Measurements from ENCODE around the gene KDM8. TPM values are rescaled to one million over a fixed set of nuclear protein-coding genes. Genes with fewer than 3 reads are reported as not detected.

The KDM8 gene
- total and polyA plus RNA-seq, 7 donors = 2.2 to 7.8 (median 3.5) TPM

- no peaks in the 10 kb centered on the region for H3K9me3 ChIP-seq
- intact Hi-C loops (cut with DNase I) = loop anchor here in 1 of 2 donors (10.0 kb wide), 1 partner anchor 218 kb away; no protein-coding TSS in a partner anchor
- no peaks in the 10 kb centered on the region for H3K27me3 ChIP-seq (ENCODE audit: insufficient read depth in 3 of 3, low read length in 2 of 3)
- H3K4me1 ChIP-seq = peaks cover 9% of the 10 kb centered on the region
- DNase-seq (no peak), ATAC-seq (no peak)
- no peak for TF ChIP-seq CTCF (IDR thresholded peaks at IDR 0.05)
- no peak overlapping the region for H3K4me3 ChIP-seq
- peak overlapping the region; percentile 58 for H3K27ac ChIP-seq
- peaks cover 0 to 23% of the 10 kb centered on the region in 2 donors for H3K36me3 ChIP-seq (ENCODE audit: insufficient read depth in 1 of 2, low read depth in 1 of 2)
- WGBS, 3 donors = 71 to 89% (median 82%) methylated on average over 8 of the region's 8 CpGs
Observed at GRCh38 chr16:27236635-27237218, 33.4 kb downstream of the KDM8 start.

GRCh38 chr16:27237219-27238015, 34.1 kb downstream of the KDM8 start:
- WGBS, 3 donors = 63 to 70% (median 70%) methylated on average over 22 of the region's 22 CpGs
- no peaks in the 10 kb centered on the region for H3K9me3 ChIP-seq
- peaks cover 0 to 16% of the 10 kb centered on the region in 2 donors for H3K36me3 ChIP-seq (ENCODE audit: insufficient read depth in 1 of 2, low read depth in 1 of 2)
- TF ChIP-seq CTCF (IDR thresholded peaks at IDR 0.05) = no peak
- DNase-seq = no peak
- no peak overlapping the region for H3K4me3 ChIP-seq
- intact Hi-C loops (cut with DNase I) = loop anchor here in 1 of 2 donors (10.0 kb wide), 1 partner anchor 217 kb away; no protein-coding TSS in a partner anchor
- H3K27me3 ChIP-seq (ENCODE audit: insufficient read depth in 3 of 3, low read length in 2 of 3) = no peaks in the 10 kb centered on the region
- peaks cover 14% of the 10 kb centered on the region for H3K4me1 ChIP-seq
- no peak for ATAC-seq
- H3K27ac ChIP-seq = peak overlapping the region; percentile 58

GRCh38 chr16:27238016-27238587, 34.8 kb downstream of the KDM8 start:
- WGBS, 3 donors = 64 to 73% (median 67%) methylated on average over 16 of the region's 16 CpGs
- H3K27me3 ChIP-seq (ENCODE audit: insufficient read depth in 3 of 3, low read length in 2 of 3) = no peaks in the 10 kb centered on the region
- H3K4me3 ChIP-seq = no peak overlapping the region
- intact Hi-C loops (cut with DNase I) = loop anchor here in 1 of 2 donors (10.0 kb wide), 1 partner anchor 217 kb away; no protein-coding TSS in a partner anchor
- H3K36me3 ChIP-seq (ENCODE audit: insufficient read depth in 1 of 2, low read depth in 1 of 2) = peaks cover 0 to 9% of the 10 kb centered on the region in 2 donors
- no peak for TF ChIP-seq CTCF (IDR thresholded peaks at IDR 0.05)
- no peaks in the 10 kb centered on the region for H3K9me3 ChIP-seq
- peaks cover 20% of the 10 kb centered on the region for H3K4me1 ChIP-seq
- DNase-seq (no peak), ATAC-seq (no peak)
- H3K27ac ChIP-seq = no peak overlapping the region

DNA sequence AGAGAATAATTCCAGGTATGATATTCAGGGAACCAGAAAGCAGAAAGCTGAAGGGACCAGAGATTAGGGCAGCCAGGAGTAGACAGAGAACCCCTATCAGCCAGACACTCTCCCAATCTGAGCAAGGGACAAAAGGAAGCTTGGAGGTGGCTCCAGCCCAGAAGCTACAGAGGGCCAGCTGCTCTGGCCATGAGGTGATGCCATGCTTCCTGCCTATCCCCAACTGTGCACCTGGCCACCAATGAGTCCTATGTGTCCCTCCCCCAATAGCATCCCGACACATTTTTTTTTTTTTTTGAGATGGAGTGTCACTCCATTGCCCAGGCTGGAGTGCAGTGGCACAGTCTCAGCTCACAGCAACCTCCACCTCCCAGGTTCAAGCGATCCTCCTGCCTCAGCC, 35.3 kb downstream of the KDM8 start:
- intact Hi-C loops (cut with DNase I) = loop anchor here in 1 of 2 donors (10.0 kb wide), 1 partner anchor 216 kb away; no protein-coding TSS in a partner anchor
- no peaks in the 10 kb centered on the region for H3K9me3 ChIP-seq
- H3K4me3 ChIP-seq = no peak overlapping the region
- DNase-seq (no peak), ATAC-seq (no peak)
- H3K36me3 ChIP-seq (ENCODE audit: insufficient read depth in 1 of 2, low read depth in 1 of 2) = peaks cover 0 to 4% of the 10 kb centered on the region in 2 donors
- WGBS, 3 donors = 67 to 80% (median 75%) methylated on average over 2 of the region's 2 CpGs
- TF ChIP-seq CTCF (IDR thresholded peaks at IDR 0.05) = no peak
- no peaks in the 10 kb centered on the region for H3K27me3 ChIP-seq (ENCODE audit: insufficient read depth in 3 of 3, low read length in 2 of 3)
- H3K27ac ChIP-seq = no peak overlapping the region
- peaks cover 25% of the 10 kb centered on the region for H3K4me1 ChIP-seq

Data from psoas muscle (tissue), 8 donors.